ENCODE data around the gene TRPM3.
"Not testable (repeated sequence)": the region's sequence is repeated elsewhere in the genome, so short reads cannot be mapped to it uniquely, and the experiment has no call there.

TRPM3 gene

DNA sequence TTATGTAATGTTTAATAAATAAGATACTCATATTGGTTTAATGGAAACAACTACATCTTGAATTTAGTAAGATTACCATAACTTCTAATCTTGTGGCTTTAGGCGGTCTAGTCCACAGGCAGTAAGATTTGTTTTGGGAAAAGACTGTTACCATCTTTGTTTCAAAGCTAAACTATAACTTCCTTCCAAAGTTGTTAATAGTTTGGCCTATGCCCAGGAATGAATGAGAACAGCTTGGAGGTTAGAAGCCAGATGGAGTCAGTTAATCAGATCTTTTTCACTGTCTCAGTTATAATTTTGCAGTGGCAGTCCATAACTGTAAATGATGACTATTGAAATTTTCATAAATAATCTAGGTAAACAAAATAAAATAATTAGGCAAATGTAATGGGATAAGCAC, 465.1 kb downstream of the TRPM3 start:
- ChIA-PET POLR2A (no interaction called here), CTCF (no interaction called here)
- H3K4me3 ChIP-seq (ENCODE audit: low read depth, low read length) = no peak overlapping the region
- TF ChIP-seq, protein P1, sequence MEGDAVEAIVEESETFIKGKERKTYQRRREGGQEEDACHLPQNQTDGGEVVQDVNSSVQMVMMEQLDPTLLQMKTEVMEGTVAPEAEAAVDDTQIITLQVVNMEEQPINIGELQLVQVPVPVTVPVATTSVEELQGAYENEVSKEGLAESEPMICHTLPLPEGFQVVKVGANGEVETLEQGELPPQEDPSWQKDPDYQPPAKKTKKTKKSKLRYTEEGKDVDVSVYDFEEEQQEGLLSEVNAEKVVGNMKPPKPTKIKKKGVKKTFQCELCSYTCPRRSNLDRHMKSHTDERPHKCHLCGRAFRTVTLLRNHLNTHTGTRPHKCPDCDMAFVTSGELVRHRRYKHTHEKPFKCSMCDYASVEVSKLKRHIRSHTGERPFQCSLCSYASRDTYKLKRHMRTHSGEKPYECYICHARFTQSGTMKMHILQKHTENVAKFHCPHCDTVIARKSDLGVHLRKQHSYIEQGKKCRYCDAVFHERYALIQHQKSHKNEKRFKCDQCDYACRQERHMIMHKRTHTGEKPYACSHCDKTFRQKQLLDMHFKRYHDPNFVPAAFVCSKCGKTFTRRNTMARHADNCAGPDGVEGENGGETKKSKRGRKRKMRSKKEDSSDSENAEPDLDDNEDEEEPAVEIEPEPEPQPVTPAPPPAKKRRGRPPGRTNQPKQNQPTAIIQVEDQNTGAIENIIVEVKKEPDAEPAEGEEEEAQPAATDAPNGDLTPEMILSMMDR (IDR thresholded peaks at IDR 0.05; ENCODE audit: insufficient read depth, low read length, missing control alignments) = no peak
- no peak for DNase-seq (ENCODE audit: low read depth, low spot score)

DNA sequence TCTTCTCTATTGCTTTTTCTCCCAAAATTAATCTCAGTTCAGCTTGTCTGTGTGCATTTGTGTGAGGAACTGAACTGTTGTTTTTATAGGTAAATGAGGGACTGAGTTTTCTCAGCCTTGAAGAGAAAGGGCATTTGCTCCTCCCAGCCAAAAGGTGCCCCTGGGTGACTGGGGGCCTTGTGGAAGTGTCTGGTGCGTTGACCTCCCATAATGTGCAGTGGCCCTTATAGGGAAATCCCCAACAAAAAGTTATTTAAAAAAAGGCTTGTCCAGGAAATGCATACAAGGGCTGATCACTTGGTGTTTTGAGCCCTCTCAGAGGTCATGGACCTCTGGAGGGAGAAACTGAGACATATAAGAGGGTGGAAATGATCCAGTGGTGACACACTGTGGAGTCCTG, 467.3 kb downstream of the TRPM3 start:
- TF ChIP-seq, protein P1 (IDR thresholded peaks at IDR 0.05; ENCODE audit: insufficient read depth, low read length, missing control alignments) = no peak
- POLR2A ChIA-PET = no interaction called here
- H3K4me3 ChIP-seq (ENCODE audit: low read depth, low read length) = no peak overlapping the region
- CTCF ChIA-PET = no interaction called here
- no peak for DNase-seq (ENCODE audit: low read depth, low spot score)

DNA sequence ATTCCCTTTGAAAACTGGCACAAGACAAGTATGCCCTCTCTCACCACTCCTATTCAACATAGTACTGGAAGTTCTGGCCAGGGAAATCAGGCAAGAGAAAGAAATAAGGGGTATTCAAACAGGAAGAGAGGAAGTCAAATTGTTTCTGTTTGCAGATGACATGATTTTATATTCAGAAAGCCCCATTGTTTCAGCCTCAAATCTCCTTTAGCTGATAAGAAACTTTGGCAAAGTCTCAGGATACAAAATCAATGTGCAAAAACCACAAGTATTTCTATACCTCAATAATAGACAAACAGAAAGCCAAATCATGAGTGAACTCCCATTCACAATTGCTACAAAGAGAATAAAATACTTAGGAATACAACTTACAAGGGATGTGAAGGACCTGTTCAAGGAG, 476.8 kb downstream of the TRPM3 start:
- POLR2A ChIA-PET; DNase-seq (ENCODE audit: low read depth, low spot score); H3K4me3 ChIP-seq (ENCODE audit: low read depth, low read length): not testable (repeated sequence)
- CTCF ChIA-PET = interaction anchor here (11.1 kb wide), 1 partner anchor 605 kb away, joined by 259 read pairs; no protein-coding TSS in a partner anchor

DNA sequence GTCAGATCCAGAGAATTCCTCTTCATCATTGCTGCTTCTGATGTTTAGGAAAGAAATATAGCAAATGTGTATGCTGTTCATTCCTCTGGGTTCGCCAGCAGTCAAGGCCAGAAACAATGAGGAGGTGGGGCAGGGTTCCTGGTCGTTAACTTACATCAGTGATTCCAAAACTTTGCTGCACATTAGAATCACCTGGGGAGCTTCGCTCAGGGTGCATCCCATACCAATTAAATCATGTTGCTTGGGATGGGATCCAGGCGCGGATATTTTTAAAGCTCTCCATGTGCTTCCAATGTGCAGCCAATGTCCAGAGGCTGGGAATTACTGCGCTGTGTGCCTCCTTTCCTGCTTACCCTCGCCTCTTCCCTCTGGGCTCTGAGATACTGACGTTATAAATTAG, 479.1 kb downstream of the TRPM3 start:
- CTCF ChIA-PET = interaction anchor here (0.8 to 11.1 kb wide), 6 partner anchors 228 to 612 kb away, joined by 3 to 259 read pairs (median 3); partner anchors contain the start of gene KLF9
- H3K4me3 ChIP-seq (ENCODE audit: low read depth, low read length) = no peak overlapping the region
- no peak for DNase-seq (ENCODE audit: low read depth, low spot score)
- TF ChIP-seq, protein P1 (IDR thresholded peaks at IDR 0.05; ENCODE audit: insufficient read depth, low read length, missing control alignments) = no peak
- POLR2A ChIA-PET = no interaction called here

DNA sequence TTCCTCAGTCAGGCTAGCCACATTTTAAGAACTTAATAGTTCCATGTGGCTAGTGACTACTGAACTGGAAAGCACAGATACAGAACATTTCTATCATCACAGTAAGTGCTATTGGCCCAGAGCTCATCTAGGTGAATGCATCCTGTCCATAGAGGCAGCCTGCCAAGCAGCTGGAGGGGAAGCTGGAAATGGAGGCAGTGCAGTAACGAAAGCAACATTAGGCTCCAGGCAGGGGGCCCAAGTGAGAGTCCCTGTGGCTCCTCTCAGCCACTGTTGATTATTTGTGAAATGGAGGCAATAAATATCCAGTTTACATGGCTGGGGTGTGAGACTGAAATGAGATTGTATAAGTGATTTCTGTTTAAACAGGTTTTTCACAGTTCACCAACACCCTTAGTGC, 479.8 kb downstream of the TRPM3 start:
- CTCF ChIA-PET = interaction anchor here (0.8 to 11.1 kb wide), 6 partner anchors 228 to 613 kb away, joined by 3 to 259 read pairs (median 4); partner anchors contain the start of gene KLF9
- TF ChIP-seq, protein P1 (IDR thresholded peaks at IDR 0.05; ENCODE audit: insufficient read depth, low read length, missing control alignments) = no peak
- no peak for DNase-seq (ENCODE audit: low read depth, low spot score)
- POLR2A ChIA-PET = no interaction called here
- no peak overlapping the region for H3K4me3 ChIP-seq (ENCODE audit: low read depth, low read length)

DNA sequence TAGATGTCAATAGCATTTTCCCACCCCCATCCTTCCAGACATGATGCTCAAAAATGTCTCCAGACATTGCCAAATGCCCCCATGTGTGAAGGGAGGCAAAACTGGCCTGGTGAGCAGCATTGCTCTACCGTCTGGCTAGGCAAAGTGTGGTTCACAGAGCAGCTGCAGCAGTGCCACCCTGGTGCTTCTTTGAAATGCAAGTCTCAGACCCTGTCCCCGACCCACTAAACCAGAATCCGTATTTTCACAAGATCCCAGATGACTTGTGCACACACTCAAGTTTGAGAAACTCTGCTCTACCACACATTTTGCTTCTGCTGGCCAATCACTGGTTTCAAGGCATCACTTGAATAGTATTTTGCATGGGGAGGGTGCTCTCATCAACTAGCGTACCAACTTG, 480.4 kb downstream of the TRPM3 start:
- ChIA-PET CTCF (interaction anchor here (1.3 to 11.1 kb wide), 9 partner anchors 10 to 1385 kb away, joined by 4 to 259 read pairs (median 12); no protein-coding TSS in a partner anchor), POLR2A (no interaction called here)
- TF ChIP-seq, protein P1 (IDR thresholded peaks at IDR 0.05; ENCODE audit: insufficient read depth, low read length, missing control alignments) = no peak
- no peak overlapping the region for H3K4me3 ChIP-seq (ENCODE audit: low read depth, low read length)
- no peak for DNase-seq (ENCODE audit: low read depth, low spot score)
